GM20000 (cell line): ENCODE results near the gene LPP.
A peak's percentile ranks its signal among the peaks of the same experiment; 100 is the strongest.

Experiments
- DNase-seq: peaks from one replicate; pipeline ENCODE4 v3.0.0; 2012; ENCODE audit warnings: low spot score
- TF ChIP-seq, protein P1 (sequence below): IDR thresholded peaks from 2 replicates; pipeline ENCODE4 v1.5.1; 2012; ENCODE audit warnings: mild to moderate bottlenecking, control low read depth; ENCODE audit errors: extremely low read depth, missing control alignments

Gene LPP

DNA sequence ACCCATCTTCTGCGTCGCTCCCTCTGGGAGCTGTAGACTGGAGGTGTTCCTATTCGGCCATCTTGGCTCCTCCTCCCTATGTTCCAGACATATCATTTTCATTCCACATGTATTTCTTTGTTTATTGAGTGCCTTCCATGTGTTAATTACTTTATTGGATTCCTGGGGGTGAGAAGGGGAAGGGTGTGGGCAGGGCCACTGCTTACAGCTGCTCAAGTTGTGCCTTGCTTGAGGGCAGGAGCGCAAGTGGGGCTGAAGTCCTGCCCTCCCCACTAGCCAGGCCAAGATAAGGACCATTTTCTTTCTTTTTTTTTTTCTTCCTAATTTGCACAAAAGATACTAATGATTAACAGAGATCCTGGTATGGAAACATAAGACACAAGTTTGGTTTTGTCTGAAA lies 224.8 kb downstream of the LPP start:
- TF ChIP-seq, protein P1, sequence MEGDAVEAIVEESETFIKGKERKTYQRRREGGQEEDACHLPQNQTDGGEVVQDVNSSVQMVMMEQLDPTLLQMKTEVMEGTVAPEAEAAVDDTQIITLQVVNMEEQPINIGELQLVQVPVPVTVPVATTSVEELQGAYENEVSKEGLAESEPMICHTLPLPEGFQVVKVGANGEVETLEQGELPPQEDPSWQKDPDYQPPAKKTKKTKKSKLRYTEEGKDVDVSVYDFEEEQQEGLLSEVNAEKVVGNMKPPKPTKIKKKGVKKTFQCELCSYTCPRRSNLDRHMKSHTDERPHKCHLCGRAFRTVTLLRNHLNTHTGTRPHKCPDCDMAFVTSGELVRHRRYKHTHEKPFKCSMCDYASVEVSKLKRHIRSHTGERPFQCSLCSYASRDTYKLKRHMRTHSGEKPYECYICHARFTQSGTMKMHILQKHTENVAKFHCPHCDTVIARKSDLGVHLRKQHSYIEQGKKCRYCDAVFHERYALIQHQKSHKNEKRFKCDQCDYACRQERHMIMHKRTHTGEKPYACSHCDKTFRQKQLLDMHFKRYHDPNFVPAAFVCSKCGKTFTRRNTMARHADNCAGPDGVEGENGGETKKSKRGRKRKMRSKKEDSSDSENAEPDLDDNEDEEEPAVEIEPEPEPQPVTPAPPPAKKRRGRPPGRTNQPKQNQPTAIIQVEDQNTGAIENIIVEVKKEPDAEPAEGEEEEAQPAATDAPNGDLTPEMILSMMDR, result no peak
- DNase-seq, result no peak

DNA sequence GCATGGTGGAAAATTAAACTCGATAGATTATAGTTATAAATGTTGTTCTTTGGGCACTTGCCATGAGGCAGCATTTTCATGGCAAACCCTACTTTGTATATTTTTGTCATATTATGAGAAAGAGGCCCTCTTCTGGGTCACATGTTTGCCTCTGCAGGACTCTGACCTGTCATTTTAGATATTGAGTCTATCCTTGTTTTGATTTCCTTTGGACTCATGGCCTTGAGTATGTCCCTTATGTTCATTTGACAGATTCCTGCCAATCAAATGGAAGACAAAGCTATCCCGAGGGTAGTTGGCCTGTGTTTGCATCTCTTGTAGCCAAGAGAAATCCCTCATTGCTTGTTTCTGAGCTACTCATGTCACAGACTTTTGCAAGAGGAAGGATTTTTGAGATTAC lies 226.3 kb downstream of the LPP start:
- TF ChIP-seq, protein P1, result no peak
- DNase-seq, result no peak

DNA sequence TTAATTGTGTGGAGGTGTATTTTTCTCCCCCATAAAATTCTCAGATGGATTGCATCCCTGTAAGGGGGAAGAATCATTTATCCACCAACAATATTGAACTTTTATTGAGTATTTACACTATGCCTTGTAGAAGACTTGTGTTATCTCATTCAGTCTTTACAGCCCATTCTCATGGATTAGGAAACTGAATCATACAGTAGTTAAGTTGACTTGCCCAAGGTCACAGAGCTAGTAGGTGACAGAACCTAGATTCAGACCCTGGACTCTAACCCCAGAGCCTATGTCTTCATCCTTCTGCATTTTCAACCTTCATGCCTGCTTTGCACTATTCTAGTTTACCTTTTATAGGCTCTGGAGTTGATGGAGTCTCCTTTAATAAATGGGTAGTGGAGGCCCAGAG lies 226.8 kb downstream of the LPP start:
- TF ChIP-seq, protein P1, result no peak

DNA sequence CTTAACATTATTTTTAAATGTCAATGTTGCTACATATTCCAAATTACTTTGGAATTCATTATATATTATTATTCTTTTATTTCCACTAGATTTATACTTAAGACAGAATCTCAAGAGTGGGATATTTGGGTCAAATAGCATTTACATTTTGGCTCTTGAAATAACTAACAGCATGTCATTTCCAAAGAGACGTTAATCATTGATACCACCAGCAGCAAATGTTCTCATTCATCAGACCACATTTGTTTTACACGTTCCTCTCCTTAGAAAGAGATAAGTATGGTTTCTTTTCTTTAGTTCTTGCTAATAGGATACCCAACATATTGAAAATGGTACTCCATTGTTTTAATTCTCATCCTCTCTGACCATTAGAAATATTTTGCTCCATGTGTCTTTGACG lies 229.8 kb downstream of the LPP start:
- TF ChIP-seq, protein P1, result no peak
- DNase-seq, result no peak

More for the DNA sequence above, 226.8 kb downstream of the LPP start:
- DNase-seq, result no peak

DNA sequence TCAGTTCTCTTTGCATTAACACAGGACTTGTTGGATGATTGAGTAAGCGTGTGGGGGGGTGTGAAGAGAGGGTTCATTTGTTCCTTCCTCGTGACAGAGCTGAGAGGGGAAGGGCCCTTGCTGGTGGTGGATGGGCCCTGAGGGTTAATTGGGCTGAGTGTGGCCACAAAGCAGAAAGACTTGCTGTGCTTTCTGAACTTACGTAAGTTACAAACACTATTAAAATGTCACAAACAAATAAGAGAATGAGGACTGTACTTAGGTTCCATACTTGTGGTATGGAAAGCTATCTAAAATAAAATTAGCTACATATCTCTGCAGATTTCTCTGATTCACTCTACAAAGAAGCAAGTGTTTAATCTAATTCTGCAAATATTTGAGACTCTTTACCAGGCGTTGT lies 231.3 kb downstream of the LPP start:
- DNase-seq, result no peak
- TF ChIP-seq, protein P1, result no peak

DNA sequence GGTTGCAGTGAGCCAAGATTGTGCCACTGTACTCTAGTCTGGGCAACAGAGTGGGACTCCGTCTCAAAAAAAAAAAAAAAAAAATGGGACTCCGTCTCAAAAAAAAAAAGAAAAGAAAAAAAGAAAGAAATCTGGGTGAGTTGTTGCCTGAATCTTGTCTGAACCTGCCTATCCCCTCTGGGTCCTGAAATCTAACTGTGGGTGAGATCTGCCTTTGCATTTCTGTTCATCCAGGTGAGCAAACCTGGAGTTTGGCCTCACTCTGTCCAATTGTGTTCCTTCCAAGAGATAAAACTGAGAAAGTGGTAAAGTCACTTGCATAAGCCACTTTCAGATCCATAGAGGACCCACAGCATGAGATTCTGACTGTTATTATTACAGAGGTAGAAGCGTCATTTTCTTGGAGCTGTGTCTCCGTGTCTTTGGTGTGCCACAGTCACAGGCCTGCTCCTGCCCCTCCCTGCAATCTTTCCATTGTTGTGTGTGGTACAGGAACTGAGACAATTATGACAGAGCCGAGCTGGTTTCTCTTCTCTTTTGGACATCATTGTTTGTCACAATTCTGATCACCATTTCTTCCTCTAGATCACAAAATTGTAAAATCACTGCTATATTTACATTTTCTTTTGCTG lies 235.9 kb downstream of the LPP start:
- peak; percentile 51 for DNase-seq
- TF ChIP-seq, protein P1, result no peak

DNA sequence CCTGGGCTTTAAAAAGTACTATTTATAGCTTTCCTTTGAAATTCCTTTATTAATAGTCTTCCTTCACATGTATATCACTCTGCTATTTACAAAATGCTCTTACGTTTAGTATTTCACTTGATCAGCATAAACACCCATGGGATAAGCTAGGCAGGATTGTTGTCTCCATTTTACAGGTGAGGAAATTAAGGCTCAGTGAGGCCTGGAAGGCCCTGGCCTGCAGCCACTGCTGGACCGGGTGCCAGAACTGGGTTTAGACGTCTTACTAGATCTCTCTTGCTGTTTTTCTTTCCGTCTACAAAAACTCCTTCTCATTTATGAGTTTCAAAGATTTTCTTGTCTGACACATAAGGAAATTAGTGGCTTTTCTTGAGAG lies 236.4 kb downstream of the LPP start:
- no peak for DNase-seq
- TF ChIP-seq, protein P1, result no peak
